NCI-H1694 treated with DMSO at 0.1 percent for 48 hours (cell line): ENCODE measurements around the gene SLC7A10.
"Not testable (repeated sequence)": the region's sequence is repeated elsewhere in the genome, so short reads cannot be mapped to it uniquely, and the experiment has no call there.

Source experiments
- DNase-seq: peaks from one replicate; lab custom pipeline; 2025; lab: John Stamatoyannopoulos, UW

Gene SLC7A10

GRCh38 chr19:33175886-33176669, 49.6 kb downstream of the SLC7A10 start:
- DNase-seq: no peak

GRCh38 chr19:33175156-33175782, 50.4 kb downstream of the SLC7A10 start:
- no peak for DNase-seq

- no peak for DNase-seq
Observed at GRCh38 chr19:33174186-33174585, 51.5 kb downstream of the SLC7A10 start.

DNA sequence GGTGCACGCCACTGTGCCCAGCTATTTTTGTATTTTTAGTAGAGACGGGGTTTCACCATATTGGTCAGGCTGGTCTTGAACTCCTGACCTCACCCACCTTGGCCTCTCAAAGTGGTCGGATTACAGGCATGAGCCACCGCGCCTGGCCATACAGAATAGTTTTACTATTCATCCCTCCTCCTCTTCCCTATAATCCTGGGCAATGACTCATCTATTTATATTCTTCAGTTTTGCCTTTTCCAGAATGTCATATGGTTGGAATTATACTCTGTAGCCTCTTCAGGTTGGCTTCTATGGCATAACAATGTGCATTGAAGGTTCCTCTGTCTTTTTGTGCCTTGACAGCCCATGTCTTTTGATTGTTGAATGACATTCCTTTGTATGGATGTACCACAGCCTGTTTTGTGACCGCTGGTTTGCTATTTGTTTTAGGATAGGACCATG, 53.7 kb downstream of the SLC7A10 start:
- DNase-seq: no peak

- DNase-seq: no peak
Observed at GRCh38 chr19:33171222-33171795, 54.3 kb downstream of the SLC7A10 start.

DNA sequence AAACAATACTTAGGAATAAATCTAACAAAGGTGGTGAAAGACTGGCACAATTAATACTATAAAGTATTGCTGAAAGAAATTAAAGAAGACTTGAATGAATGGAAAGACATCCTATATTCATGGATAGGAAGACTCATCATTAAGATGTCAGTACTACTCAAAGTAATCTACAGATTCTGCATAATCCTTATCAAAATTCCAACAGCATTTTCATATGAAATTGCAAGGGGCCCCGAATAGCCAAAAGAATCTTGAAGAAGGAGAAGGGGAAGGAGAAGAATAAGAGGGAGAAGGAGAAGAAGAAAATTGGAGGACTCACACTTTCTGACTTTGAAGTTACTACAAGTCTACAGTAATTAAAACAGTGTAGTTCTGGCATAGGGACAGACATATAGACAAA, 57.1 kb downstream of the SLC7A10 start:
- DNase-seq: no peak

- DNase-seq: no peak
Observed at GRCh38 chr19:33167438-33167837, 58.2 kb downstream of the SLC7A10 start.

DNA sequence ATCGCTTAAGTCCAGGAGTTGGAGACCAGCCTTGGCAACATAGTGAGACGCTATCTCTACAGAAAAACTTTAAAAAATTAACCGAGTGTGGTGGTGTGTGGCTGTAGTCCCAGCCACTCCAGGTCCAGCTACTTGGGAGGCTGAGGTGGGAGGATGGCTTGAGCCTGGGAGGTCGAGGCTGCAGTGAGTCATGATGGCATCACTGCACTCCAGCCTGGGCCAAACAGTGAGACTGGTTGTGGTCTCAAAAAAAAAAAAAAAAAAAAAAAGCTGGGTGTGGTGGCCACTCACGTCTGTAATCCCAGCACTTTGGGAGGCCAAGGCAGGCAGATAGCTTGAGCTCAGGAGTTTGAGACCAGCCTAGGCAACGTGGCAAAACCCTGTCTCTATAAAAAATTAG, 59.6 kb downstream of the SLC7A10 start:
- DNase-seq: not testable (repeated sequence)

DNA sequence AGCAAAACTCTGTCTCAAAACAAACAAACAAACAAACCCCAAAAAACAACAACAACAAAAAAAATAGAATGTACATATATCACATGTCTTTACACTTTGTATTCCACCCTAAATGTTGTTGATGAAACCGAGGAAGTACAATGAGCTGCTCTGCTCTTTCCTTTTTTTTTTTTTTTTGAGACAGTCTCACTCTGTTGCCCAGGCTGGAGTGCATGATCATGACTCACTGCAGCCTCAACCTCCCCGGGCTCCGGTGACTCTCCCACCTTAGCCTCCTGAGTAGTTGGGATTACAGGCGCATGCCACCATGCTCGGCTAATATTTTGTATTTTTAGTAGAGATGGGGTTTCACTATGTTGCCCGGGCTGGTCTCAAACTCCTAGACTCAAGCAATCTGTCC, 62.2 kb downstream of the SLC7A10 start:
- DNase-seq: no peak

GRCh38 chr19:33161201-33161600, 64.4 kb downstream of the SLC7A10 start:
- no peak for DNase-seq

GRCh38 chr19:33159893-33160292, 65.8 kb downstream of the SLC7A10 start:
- no peak for DNase-seq

- no peak for DNase-seq
Observed at GRCh38 chr19:33159149-33159548, 66.5 kb downstream of the SLC7A10 start.
